Inflammatory macrophage treated with lipopolysaccharide for 1 hour (primary cell): ENCODE results near the gene GRPEL2.
A peak's percentile ranks its signal among the peaks of the same experiment; 100 is the strongest.
"Not testable (repeated sequence)": the region's sequence is repeated elsewhere in the genome, so short reads cannot be mapped to it uniquely, and the experiment has no call there.

ENCODE experiments used
- DNase-seq, 2 donors: peaks; one replicate each; pipeline ENCODE4 v3.0.0-alpha.2; 2020 to 2022

The GRPEL2 gene

DNA sequence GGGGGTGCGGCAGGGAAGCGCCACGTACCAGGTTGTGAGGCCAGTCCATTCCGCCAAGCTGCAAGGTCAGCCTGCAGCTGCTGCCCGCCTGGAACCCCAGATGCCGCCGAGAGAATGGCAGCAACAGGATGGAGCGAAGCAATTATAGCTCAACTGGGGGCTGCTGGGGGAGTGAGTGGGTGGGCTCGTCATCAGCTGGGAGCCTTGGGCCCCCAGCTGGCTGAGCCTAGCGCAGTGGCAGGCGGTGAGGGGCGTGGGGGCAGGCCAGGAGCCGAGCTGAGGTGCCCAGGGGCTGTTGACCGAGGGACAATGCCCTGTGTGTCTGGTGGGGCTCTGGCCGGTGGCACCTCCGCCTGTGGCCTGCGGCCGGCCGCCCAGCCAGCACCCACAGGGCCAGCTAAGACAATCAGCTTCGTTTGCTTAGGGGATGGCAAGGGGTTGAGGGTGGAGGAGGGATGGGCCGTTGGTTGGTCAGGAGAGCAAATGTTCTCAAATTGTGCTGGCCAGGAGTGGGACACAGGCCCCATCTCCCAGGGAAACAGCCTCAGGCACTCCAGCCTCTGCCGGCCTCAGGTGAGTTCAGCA, 34.0 kb downstream of the GRPEL2 start, which contains the start of gene IL17B:
Gene IL17B, minus strand, starts transcription at position 116 of the 585 bp plus-strand sequence. Its CDS starts 67 bp downstream, at position 49.
- no peak for DNase-seq

GRCh38 chr5:149379818-149380374, 34.6 kb downstream of the GRPEL2 start:
- DNase-seq, result no peak

- no peak for DNase-seq
Observed at GRCh38 chr5:149380466-149381121, 35.3 kb downstream of the GRPEL2 start.

DNA sequence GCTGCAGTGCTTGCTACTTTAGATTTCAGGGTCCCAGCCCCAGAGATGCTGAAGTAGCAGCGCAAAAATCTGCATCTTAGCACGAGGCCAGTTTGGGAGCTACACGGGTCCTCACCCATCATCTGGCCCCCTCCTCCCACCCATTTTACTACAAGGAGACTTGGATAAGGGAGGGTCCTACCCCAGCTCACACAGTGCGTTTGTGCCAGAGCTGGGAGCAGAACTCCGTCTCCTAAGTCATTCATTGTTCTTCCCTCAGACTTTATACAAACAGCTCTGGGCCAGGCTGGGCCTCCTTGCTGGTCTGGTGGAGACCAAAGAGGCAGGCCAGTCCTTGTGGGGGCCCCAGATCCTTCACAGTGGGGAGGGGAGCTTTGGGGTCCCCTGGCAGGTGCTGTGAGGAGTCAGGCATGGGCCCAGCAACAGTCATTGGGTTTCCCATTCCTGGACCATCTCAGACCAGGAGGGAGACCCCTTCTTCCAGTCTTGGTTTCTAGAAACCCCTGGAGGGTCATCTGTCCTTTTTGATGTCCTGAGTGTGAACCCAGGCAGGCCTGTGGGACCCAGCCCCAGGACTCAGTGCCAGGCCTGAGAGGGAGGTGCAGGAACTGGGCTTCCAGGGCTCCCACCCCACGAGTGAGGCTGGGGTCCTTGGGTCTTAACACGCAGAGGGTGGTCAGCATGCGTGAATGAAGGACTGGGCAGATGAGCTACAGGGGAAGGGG, 36.1 kb downstream of the GRPEL2 start:
- DNase-seq, result no peak

- peak; percentile 35 to 82 for DNase-seq
Observed at GRCh38 chr5:149381986-149382338, 36.7 kb downstream of the GRPEL2 start.

DNA sequence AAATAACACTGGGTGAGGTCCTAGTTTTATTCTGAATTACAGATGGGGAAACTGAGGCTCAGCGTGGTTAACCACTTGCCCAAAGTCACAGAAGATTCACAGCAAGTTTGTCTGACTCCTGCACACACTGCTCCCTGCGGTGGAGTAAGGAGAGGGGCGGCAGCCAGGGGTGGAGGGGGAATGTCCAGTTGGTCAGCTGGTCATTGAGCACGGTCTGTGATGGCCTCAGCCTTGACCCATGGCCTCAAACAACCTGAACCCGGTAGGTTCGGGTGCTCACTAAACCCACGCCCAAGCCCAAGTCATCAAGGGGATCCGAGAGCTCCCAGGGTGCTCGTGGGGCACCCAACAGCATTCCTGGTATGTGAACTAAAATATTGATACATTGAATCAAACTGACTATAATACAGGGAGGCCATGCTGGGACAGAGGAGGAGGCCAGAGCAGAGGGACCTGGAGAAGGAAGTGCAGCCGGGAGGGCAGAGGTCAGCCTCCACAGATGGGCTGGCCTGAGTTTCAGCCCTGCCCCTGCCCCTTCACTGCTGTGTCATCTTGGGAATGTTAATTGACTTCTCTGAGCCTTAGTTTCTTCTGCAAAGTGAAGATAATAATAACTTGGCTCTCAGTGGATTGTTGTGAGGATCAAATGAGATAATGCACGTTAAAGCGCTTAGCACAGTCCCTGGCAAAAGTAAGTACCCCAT, 37.4 kb downstream of the GRPEL2 start:
- DNase-seq, result no peak

DNA sequence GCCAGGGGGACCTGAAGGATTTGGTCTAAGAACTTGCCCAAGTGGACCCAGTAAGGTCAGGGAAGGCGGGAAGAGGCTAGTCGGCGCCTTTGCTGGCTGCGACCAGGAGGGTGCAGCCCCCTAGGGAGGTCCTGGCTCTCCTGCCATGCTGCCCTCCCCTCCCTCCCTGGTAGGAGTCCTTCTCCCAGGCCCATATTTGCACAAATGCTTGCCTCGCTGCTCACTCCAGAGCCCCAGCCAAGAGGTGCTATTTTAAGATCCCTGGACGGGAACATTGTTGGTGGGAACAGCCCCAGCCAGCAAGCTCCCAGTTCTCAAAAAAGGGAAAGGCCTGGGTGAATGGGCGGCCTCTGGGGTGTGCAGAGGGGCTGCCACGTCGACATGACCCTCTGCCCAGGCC, 38.1 kb downstream of the GRPEL2 start:
- no peak for DNase-seq

DNA sequence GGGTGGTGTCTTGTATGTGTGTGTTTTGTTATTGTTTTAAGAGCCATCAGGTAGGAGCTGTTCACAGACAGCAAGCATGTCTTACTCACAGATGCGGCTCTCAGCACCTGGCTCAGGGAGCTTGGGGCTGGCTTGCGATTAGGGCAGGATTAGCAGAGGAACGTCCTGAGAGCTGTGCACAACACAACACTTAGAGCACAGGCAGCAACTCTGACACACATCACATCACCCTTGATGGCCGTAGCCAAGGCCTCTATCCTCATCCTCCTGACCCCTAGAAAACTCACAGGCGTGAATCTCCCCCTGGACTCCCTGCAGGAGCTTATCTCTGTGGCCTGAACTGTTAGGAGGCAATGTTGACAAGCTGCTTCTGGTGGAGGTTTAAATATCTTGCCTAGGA, 40.9 kb downstream of the GRPEL2 start:
- DNase-seq, result no peak

DNA sequence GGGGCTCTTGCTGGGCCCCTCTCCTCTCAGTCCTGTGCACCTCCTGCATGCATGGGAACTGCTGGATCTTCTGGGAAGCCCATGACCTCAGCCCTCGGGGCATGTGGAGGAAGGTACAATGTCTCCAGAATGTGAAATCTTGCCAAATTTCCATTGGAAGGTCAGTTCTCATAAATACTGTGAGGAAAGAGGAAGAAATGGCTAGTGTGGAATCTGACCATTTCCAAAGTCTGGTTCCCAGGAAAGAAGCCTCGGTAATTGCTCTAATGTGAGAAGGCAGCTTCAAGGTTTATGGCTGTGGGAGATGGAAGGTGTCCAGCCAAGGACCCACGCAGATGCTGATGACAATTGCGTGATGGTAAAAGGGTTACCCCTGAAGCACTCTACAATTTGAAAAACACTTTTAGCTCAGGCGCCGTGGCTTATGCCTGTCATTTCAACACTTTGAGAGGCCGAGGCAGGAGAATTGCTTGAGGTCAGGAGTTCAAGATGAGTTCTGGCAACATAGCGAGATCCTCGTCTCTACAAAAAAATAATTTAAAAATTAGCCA, 41.9 kb downstream of the GRPEL2 start:
- DNase-seq, result peak in 1 of 2 donors; percentile 17

DNA sequence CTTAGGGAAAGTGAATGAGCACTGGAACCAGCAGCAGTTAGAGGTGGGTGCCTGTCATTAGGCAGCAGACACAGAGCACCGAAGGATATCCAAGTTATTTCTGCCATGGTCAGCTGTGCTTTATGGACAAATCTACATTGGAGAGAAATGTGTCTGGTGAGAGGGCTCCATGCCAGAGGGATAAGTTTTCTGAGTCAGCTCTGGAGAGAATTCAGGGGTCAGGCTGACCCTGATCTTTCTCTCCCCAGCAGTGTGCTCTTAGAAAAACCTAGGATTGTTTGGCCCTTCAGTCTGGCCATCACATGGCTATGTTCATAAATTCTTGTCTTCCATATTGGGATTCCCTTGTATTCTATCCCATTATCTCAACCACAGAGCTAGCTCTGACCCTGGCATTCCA, 42.7 kb downstream of the GRPEL2 start:
- no peak for DNase-seq

DNA sequence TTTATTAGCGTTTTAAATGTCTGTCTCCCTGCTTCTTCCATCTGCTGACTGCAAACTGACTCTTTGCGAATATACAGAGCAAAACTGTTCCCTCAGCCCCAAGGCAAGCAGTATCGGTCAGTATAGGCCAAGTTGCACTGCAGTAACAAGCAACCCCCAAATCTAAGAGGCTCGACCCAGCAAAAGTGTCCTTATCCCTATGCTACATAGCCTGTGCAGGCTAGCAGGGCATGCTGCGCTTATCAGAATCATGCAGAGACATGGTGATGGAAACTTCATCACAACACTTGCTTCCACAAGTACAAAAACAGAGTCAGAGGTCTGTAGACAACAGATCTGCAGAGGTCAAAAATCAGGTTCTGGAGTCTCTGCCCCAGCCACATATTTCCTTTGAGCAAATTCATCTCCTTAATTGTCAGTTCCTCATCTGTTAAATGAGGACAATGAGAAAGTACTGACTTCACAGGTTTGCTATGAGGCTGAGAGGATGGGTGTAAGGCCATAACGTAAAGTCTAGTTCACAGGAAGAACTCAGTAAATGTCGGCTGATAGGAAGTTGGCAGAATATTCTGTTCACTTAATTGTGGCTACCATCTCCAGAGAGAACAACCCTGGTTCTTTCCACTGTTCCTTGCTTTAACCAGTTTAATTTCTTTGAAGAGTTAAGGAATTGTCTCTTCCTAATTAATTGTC, 43.3 kb downstream of the GRPEL2 start:
- no peak for DNase-seq

DNA sequence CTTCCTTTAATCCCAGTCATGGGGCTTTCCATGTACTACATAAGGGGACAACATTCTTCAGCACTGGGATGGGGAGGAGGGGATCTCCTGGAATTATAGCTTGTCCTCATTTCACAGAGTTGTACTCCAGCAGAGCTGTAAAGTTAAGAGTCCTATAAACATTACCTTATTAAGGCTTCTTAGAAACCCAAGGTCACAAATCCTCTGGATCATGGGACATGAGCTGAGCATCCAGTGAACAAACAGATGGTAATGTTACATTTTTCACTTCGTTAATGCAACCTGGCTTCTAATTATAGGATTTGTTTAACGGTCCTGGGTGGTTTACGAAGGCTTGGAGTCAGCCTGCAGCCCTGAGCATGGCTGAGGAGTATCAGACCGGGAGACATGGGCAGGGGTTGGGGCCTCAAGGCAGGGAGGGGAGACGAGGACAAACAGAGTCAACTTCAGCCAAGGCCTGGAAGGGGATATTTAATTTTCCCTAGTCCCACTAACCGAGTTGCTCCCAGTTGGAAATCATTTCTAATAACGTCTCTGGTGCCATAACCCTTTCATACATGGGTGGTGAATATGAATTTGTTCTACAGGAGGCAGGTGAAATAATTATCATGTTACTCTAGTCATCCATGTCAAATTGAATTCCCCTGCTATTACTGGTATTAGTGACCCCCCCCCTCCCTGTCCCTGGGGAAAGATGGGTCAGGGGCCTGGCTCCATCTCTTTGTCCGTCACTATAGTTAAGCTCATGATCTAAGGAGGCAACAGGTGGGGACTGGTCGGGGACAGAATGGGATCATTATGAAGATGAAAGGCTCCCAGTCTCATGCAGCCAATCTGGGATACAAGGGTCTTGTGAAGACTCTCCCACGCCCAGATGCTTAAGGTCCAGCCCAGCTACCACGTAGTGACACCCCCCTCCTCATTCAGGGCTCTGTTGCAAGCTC, 44.5 kb downstream of the GRPEL2 start:
- no peak for DNase-seq

- DNase-seq, result not testable (repeated sequence)
Observed at GRCh38 chr5:149391076-149391475, 45.8 kb downstream of the GRPEL2 start.

DNA sequence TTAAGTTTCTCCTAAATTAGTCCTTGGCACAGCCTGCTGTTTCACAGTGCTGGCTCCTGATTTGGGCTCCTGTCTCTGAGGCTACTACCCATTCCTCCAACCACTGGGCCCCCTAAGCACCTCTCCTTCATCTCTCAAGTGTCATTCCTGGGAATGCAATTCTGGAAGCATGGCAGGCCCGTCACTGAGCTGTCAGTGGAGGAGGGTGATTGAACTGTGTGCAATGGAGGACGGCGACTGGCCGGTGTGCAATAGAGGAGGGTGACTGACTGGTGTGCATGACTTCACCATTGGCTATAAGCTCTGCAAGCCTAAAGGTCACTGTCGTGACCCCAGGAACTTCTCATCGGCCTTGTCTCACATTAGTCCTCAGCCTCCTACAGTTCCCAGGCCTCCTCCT, 46.2 kb downstream of the GRPEL2 start:
- no peak for DNase-seq

- DNase-seq, result no peak
Observed at GRCh38 chr5:149392718-149393117, 47.4 kb downstream of the GRPEL2 start.

DNA sequence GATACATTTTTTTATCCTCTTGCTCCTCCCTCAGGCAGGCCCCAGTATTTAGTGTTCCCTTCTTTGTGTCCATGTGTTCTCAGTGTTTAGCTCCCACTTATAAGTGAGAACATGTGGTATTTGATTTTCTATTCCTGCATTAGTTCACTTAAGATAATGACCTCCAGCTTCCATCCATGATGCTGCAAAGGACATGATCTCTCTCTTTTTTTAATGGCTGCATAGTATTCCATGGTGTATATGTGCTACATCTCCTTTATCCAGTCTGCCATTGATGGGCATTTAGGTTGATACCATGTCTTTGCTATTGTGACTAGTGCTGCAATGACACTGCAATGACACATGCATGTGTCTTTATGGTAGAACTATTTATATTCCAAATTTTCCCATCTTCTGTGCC, 49.7 kb downstream of the GRPEL2 start:
- DNase-seq, result not testable (repeated sequence)

DNA sequence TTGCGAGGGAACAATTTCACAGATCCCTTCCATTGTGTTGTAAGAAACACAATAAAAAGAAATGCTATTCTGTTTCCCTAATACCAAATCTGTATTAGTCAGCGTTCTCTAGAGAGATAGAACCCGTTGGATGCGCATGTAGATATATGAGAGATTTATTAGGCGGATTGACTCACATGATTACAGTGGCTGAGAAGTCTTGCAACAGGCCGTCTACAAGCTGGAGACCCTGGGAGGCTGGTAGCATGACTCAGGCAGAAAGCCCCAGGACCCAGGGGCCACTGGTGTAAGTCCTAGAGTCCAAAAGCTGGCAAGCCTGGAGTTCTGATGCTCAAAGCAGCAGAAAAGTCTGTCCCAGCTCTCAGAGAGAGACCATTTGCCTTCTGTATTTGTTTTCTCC, 52.2 kb downstream of the GRPEL2 start:
- DNase-seq, result no peak

DNA sequence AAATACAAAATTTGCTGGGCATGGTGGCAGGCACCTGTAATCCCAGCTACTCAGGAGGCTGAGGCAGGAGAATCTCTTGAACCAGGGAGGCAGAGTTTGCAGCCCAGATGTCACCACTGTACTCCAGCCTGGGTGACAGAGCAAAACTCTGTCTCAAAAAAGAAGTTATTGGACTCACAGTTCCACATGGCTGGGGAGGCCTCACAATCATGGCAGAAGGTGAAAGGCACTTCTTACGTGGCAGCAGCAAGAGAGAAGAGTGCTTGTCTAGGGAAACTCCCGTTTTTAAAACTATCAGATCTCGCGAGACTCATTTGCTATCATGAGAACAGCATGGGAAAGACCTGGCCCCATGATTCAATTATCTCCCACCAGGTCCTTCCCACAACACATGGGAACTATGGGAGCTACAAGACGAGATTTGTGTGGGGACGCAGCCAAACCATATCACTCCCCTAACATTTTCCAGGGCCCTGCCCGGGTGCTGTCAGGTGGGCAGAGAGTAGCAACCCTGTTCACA, 53.5 kb downstream of the GRPEL2 start:
- DNase-seq, result not testable (repeated sequence)

DNA sequence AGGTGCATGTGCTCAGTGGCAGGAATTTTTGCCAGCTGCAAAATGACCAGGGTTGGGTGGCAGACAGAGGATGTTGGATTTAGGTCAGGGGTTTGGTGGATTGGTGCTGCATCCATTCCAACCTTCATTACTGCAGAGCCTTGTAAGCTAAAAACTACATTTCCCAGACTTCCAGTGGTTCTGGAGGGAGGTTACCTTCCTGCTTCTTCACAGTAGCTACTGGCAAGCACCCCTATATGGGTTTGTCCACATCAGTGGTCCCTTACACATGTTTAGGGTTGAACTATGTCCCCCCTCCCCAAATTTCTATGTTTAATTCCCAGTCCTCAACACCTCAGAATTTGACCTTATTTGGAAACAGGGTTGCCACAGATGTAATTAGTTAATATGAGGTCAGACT, 54.5 kb downstream of the GRPEL2 start:
- DNase-seq, result no peak

GRCh38 chr5:149400304-149400703, 55.0 kb downstream of the GRPEL2 start:
- DNase-seq, result no peak

- no peak for DNase-seq
Observed at GRCh38 chr5:149401051-149401450, 55.8 kb downstream of the GRPEL2 start.
